Measurements from ENCODE around the gene ANO3.

The ANO3 gene

GRCh38 chr11:26510164-26510563 lies 178.2 kb downstream of the ANO3 start:
- no peak for DNase-seq

- no peak for DNase-seq
Observed at GRCh38 chr11:26510756-26511155, 178.8 kb downstream of the ANO3 start.

GRCh38 chr11:26512196-26512595 lies 180.3 kb downstream of the ANO3 start:
- no peak for DNase-seq

GRCh38 chr11:26519469-26519868 lies 187.5 kb downstream of the ANO3 start:
- no peak for DNase-seq

DNA sequence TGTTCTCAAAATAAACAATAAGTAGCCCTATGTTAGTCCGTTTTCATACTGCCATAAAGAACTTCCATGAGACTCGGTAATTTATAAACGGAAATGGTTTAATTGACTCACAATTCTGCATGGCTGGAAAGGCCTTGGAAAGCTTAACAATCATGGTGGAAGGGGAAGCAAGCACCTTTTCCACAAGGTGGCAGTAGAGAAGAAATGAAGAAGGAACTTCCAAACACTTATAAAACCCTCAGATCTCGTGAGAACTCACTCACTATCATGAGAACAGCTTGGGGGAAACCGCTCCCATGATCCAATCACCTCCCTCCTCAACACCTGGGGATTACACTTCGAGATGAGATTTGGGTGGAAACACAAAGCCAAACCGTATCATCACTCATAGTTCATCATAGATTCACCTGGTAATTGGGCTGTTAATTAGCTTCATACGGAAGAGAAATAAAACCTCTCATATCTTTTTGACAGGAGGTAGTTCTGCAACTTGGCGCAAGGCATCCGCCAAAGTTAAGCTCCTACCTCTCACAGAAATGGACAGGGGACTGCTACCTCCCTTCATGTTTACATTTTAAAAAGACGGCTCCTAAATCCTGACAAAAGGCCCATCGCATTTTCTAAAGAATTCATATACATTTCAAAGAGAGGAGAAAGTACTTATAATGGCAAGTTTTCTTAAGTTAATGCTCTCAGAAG lies 191.1 kb downstream of the ANO3 start:
- DNase-seq: no peak

- DNase-seq: no peak
Observed at GRCh38 chr11:26527685-26528084, 195.8 kb downstream of the ANO3 start.

DNA sequence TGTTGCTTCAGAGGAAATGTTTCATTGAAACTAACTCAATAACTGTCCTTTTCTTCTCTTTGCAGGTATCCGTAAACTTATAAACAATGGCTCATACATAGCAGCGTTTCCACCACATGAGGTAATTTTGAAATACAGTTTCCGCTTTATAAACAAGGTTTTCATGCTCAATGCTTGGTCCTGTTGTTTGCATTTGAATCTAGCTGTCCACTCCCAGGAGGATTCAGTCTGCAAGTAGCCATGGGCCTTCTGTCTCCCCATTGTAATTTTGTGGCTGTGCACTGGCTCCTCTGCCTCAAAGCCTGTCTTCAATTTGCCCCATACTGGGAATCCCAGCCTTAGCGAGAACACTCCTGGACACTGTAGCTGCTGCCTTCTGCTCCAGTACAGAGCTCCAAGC lies 205.4 kb downstream of the ANO3 start:
- DNase-seq: no peak

DNA sequence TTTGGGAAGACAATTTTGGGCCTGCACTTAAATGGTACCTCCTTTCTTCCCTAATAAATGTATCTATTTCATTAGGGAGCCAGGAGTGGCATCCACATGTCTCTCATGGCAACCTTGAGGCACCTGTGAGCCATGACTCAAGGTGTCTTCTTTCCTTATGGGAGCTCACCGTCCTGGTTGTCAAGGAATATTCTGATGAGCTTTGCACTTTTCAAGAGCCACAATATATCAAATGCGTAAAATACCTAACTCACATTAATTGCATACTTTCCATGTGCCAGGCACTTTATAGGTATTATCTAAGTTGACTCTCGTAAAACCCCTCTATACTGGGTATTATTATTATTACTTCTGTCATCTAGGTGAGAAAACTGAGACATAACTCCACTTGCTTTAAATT lies 207.6 kb downstream of the ANO3 start:
- DNase-seq: no peak

GRCh38 chr11:26541870-26542269 lies 209.9 kb downstream of the ANO3 start:
- no peak for DNase-seq

DNA sequence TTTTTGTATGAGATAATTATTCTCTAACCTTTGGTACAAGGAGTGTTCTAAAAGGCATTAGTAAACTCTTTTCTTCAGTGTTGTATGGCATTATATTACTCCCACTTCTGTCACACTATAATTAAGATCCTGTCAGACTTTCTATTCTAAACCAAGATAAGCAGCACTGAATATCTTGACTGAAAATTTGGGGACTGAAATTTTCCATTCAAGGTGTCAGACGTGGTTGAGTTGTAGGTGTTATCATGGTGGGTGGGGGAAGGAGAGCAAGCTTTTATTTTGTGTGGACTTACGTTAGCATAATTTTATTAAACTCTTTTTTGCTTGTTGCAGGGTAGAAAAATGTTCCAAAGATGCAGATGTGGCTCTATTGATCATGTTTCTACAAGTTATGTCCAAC lies 217.2 kb downstream of the ANO3 start:
- no peak for DNase-seq

GRCh38 chr11:26550022-26550421 lies 218.1 kb downstream of the ANO3 start:
- DNase-seq: no peak

DNA sequence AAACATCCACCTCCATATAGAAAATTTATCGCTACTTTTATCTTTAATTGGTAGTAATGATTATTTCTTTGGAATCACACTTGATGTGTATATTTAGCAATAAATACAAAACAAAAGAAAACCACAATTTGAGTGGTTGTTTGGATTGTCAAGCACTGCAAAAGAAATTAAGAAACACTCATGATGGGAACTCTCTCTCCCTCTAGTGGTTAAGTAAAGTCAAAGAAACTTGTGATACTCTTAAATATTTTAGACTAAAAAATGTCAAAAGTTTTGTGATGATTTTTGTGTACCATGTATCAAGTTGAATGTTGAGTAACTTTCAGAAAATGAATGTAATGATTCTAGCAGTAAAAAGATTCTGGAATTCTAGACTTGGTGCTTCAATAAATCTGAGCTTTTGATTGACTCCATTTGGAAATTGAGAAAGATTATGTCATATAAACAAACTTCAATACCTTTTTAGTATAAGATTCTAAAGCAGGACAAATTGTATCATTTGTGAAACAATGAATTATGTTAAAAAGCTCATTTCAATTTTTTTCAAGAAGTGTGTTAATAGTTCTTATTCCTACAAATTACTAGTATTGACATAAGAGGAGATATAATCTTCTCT lies 219.4 kb downstream of the ANO3 start:
- DNase-seq: no peak

GRCh38 chr11:26553182-26553581 lies 221.3 kb downstream of the ANO3 start:
- no peak for DNase-seq

- DNase-seq: no peak
Observed at GRCh38 chr11:26554455-26554854, 222.5 kb downstream of the ANO3 start.

- no peak for DNase-seq
Observed at GRCh38 chr11:26556582-26556981, 224.7 kb downstream of the ANO3 start.

- DNase-seq: no peak
Observed at GRCh38 chr11:26557666-26558065, 225.7 kb downstream of the ANO3 start.

DNA sequence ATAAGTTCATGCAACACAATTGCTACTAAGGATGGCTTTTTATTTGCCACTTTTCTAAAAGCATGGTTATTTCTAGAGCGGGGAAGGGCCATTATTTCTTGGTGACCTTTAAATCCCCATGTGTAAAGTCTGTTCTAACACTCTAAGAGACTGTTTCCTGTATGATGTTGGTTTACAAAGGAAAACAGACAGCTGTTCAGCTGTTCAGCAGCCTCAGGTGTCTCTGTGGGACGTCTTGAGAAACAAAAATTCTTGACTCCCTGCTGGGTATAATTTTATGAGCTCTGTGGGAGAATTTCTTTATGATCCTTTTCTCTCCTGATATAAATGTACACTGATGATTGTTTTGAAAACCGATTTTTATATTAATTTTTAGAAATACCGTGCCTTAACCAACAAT lies 226.3 kb downstream of the ANO3 start:
- peak; percentile 42 for DNase-seq

GRCh38 chr11:26569646-26570045 lies 237.7 kb downstream of the ANO3 start:
- DNase-seq: no peak

DNA sequence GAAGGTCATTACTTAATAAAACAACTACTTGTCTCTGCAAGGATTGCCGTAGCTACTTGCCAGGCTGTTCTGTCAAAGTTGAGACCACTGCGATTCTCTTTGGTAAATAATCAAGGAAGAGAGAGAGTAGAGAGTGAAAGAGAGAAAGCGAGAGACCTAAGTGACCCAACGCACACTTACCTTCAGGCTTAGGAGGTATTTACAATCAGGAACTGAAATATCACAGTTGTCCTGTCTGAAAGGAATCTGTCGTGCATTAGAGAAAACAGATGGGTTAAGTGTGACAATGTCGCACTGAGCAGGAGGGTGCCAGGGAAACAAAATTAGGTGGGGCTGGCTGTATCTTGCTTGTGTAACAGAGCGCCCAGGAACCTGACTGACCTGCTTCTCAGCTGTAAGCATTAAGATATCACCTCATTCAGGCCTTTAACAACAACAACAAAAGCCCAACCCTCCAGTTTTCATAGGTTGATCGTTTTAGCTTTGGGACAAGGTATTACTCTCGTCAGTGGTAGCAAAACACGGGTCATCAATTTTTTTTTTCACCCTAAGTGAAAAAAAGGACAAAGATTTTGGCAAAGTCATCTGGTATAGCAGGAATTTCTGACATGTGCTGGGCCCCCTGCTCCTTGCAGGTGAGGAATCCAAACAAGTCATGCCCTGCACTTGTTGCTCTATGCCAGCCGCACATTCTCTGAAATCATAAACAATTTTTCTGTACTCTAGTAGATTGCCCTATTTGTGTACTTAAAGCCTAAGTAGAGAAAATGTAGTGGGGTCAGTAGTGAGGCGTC lies 240.1 kb downstream of the ANO3 start, which contains the start of gene MUC15:
MUC15 (minus strand) TSS at position 403 of the 794 bp plus-strand sequence. CDS start 5,169 bp downstream, outside the sequence.
- no peak for DNase-seq

DNA sequence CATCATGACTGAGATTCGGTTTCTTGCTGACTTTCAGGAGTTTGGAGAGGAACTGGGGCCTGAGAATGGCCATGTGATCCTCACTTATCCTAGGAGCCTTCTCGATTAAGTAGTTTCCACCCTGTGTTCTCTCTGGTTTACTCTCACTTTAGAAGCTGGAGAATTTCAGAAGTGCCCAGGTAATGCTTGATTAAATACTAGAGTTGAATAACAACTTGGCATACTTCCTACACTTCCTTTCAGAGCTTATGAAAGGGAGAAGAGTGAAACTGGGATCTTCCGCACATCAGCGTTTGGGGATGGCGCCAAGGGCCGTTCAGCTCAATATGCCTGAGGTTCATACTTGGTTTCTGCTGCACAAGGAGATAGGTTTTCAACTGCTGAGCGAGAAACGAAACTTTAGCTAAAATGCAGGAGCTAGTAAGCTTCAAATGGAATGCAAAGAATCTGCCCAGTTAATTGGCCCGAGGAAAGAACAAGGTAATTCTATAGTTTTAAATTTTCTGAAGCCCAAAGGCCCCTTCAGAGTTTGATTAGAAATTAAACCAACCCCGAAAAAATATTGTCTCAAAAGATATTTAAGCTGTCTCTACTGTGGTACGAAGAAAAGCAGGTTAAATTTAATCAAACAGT lies 241.0 kb downstream of the ANO3 start:
- DNase-seq: no peak

DNA sequence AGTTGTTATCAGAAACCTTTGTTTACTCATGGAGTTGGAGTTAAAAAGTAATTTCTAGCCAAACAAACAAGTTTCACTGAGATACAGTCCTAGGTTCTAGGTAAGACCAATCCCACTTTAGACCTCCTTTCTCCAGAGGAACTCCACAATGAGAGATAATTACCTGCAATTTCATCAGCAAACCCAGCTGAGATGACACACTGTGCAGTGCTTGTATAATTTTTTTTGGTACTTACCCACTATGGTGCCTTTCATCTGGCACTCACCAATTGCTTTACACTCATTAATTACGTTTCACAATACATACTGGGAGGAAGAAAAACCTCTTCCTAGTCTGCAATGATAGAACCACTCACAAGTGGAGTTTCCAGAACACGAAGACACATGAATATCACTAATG lies 242.0 kb downstream of the ANO3 start:
- DNase-seq: peak; percentile 36

DNA sequence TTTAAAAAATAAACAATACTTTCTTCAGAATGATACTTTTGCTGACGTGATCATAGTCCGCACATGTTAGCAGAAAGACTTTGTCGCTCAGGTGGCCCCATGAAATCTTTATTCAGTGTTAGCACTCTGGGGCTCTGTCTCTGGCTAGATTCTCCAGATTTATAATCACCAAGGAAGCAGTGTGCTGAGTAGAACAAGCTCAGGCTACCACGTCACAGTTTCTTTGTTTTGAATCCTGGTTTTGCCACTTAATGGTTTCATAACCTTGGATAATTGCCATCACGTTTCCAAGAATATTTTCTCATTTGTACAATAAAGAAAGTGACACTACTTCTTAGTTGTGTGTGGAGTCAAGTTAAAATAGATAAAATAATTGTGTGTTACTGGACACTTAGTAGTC lies 244.0 kb downstream of the ANO3 start:
- DNase-seq: no peak

GRCh38 chr11:26578998-26579661 lies 247.2 kb downstream of the ANO3 start:
- no peak for DNase-seq

All from NCI-H2227 treated with DMSO at 0.1 percent for 48 hours (cell line).